ENCODE measurements around the gene ASIC3. TPM values are rescaled to one million over a fixed set of nuclear protein-coding genes. Genes with fewer than 3 reads are reported as not detected.

ASIC3 gene
- total RNA-seq, 1 donor from 2014 or later = 7.2 TPM

GRCh38 chr7:151101621-151102396 is 53.5 kb downstream of the ASIC3 start:
- Mint-ChIP-seq H3K27me3 (ENCODE audit: low read depth) (no peaks in the 10 kb centered on the region), H3K4me1 (peaks cover 19% of the 10 kb centered on the region), H3K36me3 (peaks cover 3% of the 10 kb centered on the region), H3K27ac (no peak overlapping the region), H3K9me3 (no peaks in the 10 kb centered on the region), H3K4me3 (no peak overlapping the region)
- no peak for DNase-seq (ENCODE audit: low spot score in 2 of 2, unreplicated experiment in 2 of 2)
- no peak for TF ChIP-seq CTCF (IDR thresholded peaks at IDR 0.05; ENCODE audit: unreplicated experiment)

Other genes with a start within 250 kb of the ASIC3 start
- gene TMEM176B, start 248.2 kb upstream of the ASIC3 start, total RNA-seq = 1.9 to 2.8 TPM (median 2.3 TPM) in 3 replicates
- gene TMEM176A, start 247.8 kb upstream of the ASIC3 start, total RNA-seq = 2.5 to 3.6 TPM (median 3.1 TPM) in 3 replicates
- gene AOC1, start 196.0 kb upstream of the ASIC3 start, total RNA-seq = not detected in 3 replicates
- gene KCNH2, start 70.2 kb upstream of the ASIC3 start, total RNA-seq = 11.2 to 12.3 TPM (median 11.7 TPM) in 3 replicates
- gene NOS3, start 57.5 kb upstream of the ASIC3 start, total RNA-seq = 6.0 to 7.8 TPM (median 6.6 TPM) in 3 replicates
- gene ATG9B, start 24.0 kb upstream of the ASIC3 start, total RNA-seq = 10.6 to 14.0 TPM (median 11.8 TPM) in 3 replicates
- 39.8 to 48.0 TPM (median 40.7 TPM) in 3 replicates for gene ABCB8, start 20.1 kb upstream of the ASIC3 start, total RNA-seq
- 17.0 to 17.5 TPM (median 17.4 TPM) in 3 replicates for gene CDK5, start 9.4 kb downstream of the ASIC3 start, total RNA-seq
- gene SLC4A2, start 11.1 kb downstream of the ASIC3 start, total RNA-seq = 236 to 249 TPM (median 243 TPM) in 3 replicates
- gene FASTK, start 32.3 kb downstream of the ASIC3 start, total RNA-seq = 86.8 to 97.6 TPM (median 92.5 TPM) in 3 replicates
- 34.7 to 38.4 TPM (median 36.5 TPM) in 3 replicates for gene TMUB1, start 35.0 kb downstream of the ASIC3 start, total RNA-seq
- 134 to 146 TPM (median 141 TPM) in 3 replicates for gene AGAP3, start 37.9 kb downstream of the ASIC3 start, total RNA-seq
- 0.20 TPM in 1 of 3 replicates, not detected in the others for gene GBX1, start 119.2 kb downstream of the ASIC3 start, total RNA-seq
- not detected in 3 replicates for gene ASB10, start 138.7 kb downstream of the ASIC3 start, total RNA-seq
- gene H2BK1, start 162.0 kb downstream of the ASIC3 start, total RNA-seq = not detected in 3 replicates
- gene ABCF2, start 178.7 kb downstream of the ASIC3 start, total RNA-seq = 44.9 to 46.2 TPM (median 45.6 TPM) in 3 replicates
- gene CHPF2, start 184.0 kb downstream of the ASIC3 start, total RNA-seq = 55.1 to 56.5 TPM (median 56.2 TPM) in 3 replicates
- 114 to 119 TPM (median 116 TPM) in 3 replicates for gene SMARCD3, start 200.2 kb downstream of the ASIC3 start, total RNA-seq

All from mesothelial cell of epicardium (in vitro differentiated cells).